PFSK-1 (cell line): ENCODE measurements around the gene CA12.

Experiments used
- FOXP2 ChIP-seq: optimal IDR thresholded peaks from 2 replicates; pipeline ENCODE3; 2011; ENCODE audit warnings: borderline replicate concordance, control low read depth, inconsistent platforms; ENCODE audit not compliant: insufficient read depth; ENCODE audit errors: extremely low read length, extremely low read depth
- POLR2AphosphoS5 ChIP-seq: IDR thresholded peaks from 2 replicates; pipeline ENCODE4 v1.6.1; 2012; ENCODE audit warnings: low read depth, mild to moderate bottlenecking, control low read depth, low read length, moderate library complexity
- REST ChIP-seq, 2 experiments: IDR thresholded peaks; 2 replicates each; pipeline versions ENCODE4 v1.6.1 to v1.8.0; 2011 to 2012; ENCODE audit warnings: low read depth in 2 of 2, low read length in 2 of 2, control low read depth in 1 of 2, inconsistent platforms in 1 of 2, mild to moderate bottlenecking in 1 of 2, moderate library complexity in 1 of 2; ENCODE audit not compliant: insufficient read depth in 1 of 2
- SIN3A ChIP-seq: IDR thresholded peaks from 2 replicates; pipeline ENCODE4 v1.6.1; 2012; ENCODE audit warnings: mild to moderate bottlenecking, low read length, moderate library complexity, borderline replicate concordance; ENCODE audit not compliant: insufficient read depth
- TAF1 ChIP-seq: IDR thresholded peaks from 2 replicates; pipeline ENCODE4 v1.6.1; 2012; ENCODE audit warnings: low read length, control low read depth, borderline replicate concordance; ENCODE audit not compliant: insufficient read depth

GRCh38 chr15:63382966-63383710 lies 1.5 kb upstream of the CA12 start:
- TF ChIP-seq REST (IDR thresholded peaks at IDR 0.05; ENCODE audit: insufficient read depth in 1 of 2, low read depth in 2 of 2, low read length in 2 of 2): no peak
- TF ChIP-seq POLR2AphosphoS5: no peak
- TF ChIP-seq SIN3A: no peak
- TF ChIP-seq TAF1: no peak
- no peak for TF ChIP-seq FOXP2
